Lung microvascular endothelial cell (primary cell): Measurements from ENCODE around the gene CST3. TPM values are rescaled to one million over a fixed set of nuclear protein-coding genes. Genes with fewer than 3 reads are reported as not detected.
A peak's percentile ranks its signal among the peaks of the same experiment; 100 is the strongest.
"Not testable (repeated sequence)": the region's sequence is repeated elsewhere in the genome, so short reads cannot be mapped to it uniquely, and the experiment has no call there.

Experiments used
- DNase-seq, 2 donors: peaks; one replicate each; pipeline versions ENCODE4 v3.0.0 to v3.0.0-alpha.2; 2010; ENCODE audit warnings: low read depth in 2 of 2
- total RNA-seq: library from RNA; depleted of rRNA; stranded (reverse); fragments of >200 nt; gene quantifications from 2 replicates; pipeline ENCODE4 v1.2.1, GENCODE V29; 2014

The CST3 gene
- total RNA-seq = 88.5 and 164 TPM in 2 replicates

GRCh38 chr20:23637282-23638221 is at the start of gene CST3:
Gene CST3, minus strand, starts transcription at chr20:23637955. Its CDS starts 93 bp downstream, at chr20:23637862.
- DNase-seq = peak; percentile 89 to 92

GRCh38 chr20:23686046-23686750 is 48.4 kb upstream of the CST3 start:
- DNase-seq = no peak

GRCh38 chr20:23685529-23685896 is 47.8 kb upstream of the CST3 start:
- not testable (repeated sequence) for DNase-seq

- DNase-seq = no peak
These were observed 46.5 kb upstream of the CST3 start for GRCh38 chr20:23684261-23684660.

GRCh38 chr20:23683807-23684206 is 46.1 kb upstream of the CST3 start:
- no peak for DNase-seq

- DNase-seq = peak in 1 of 2 donors; percentile 59
These were observed 45.5 kb upstream of the CST3 start for GRCh38 chr20:23683281-23683680.

- DNase-seq = no peak
These were observed 42.4 kb upstream of the CST3 start for GRCh38 chr20:23680146-23680545.

GRCh38 chr20:23679133-23680092 is 41.7 kb upstream of the CST3 start:
- no peak for DNase-seq

GRCh38 chr20:23673209-23673608 is 35.5 kb upstream of the CST3 start:
- DNase-seq = no peak

GRCh38 chr20:23672158-23672557 is 34.4 kb upstream of the CST3 start:
- no peak for DNase-seq

- no peak for DNase-seq
These were observed 33.7 kb upstream of the CST3 start for GRCh38 chr20:23671479-23671878.

GRCh38 chr20:23670361-23670760 is 32.6 kb upstream of the CST3 start:
- DNase-seq = peak in 1 of 2 donors; percentile 36

GRCh38 chr20:23669866-23670265 is 32.1 kb upstream of the CST3 start:
- DNase-seq = no peak

- no peak for DNase-seq
These were observed 31.6 kb upstream of the CST3 start for GRCh38 chr20:23669327-23669726.

GRCh38 chr20:23668477-23668951 is 30.8 kb upstream of the CST3 start:
- peak; percentile 67 to 74 for DNase-seq

- no peak for DNase-seq
These were observed 29.9 kb upstream of the CST3 start for GRCh38 chr20:23667666-23668065.

GRCh38 chr20:23666698-23667097 is 28.9 kb upstream of the CST3 start:
- peak in 1 of 2 donors; percentile 8 for DNase-seq

GRCh38 chr20:23666189-23666588 is 28.4 kb upstream of the CST3 start:
- peak in 1 of 2 donors; percentile 6 for DNase-seq

- no peak for DNase-seq
These were observed 27.2 kb upstream of the CST3 start for GRCh38 chr20:23664954-23665353.

GRCh38 chr20:23664046-23664445 is 26.3 kb upstream of the CST3 start:
- not testable (repeated sequence) for DNase-seq

- no peak for DNase-seq
These were observed 25.4 kb upstream of the CST3 start for GRCh38 chr20:23663180-23663579.
